SU-DHL-6 (cell line): ENCODE results near the gene NRG3.

ENCODE experiments used
- H2AFZ ChIP-seq: fragments of 200-600 bp; sonication (generic); 2 replicates; pipeline ENCODE4 v1.6.1; 2014; ENCODE audit warnings: low read depth, mild to moderate bottlenecking, moderate library complexity, mixed read lengths, antibody characterized with exemption, low read length; ENCODE audit not compliant: severe bottlenecking
- H3F3A ChIP-seq: fragments of 200-600 bp; shearing (Covaris generic); 2 replicates; pipeline ENCODE4 v1.6.0; 2016; ENCODE audit warnings: antibody characterized with exemption, mild to moderate bottlenecking; ENCODE audit not compliant: insufficient read depth
- H3K27ac ChIP-seq: fragments of 200-600 bp; sonication (generic); 2 replicates; pipeline ENCODE4 v1.5.1; 2016; ENCODE audit warnings: low read depth, mild to moderate bottlenecking, low read length, moderate library complexity, mixed read lengths
- H3K27me3 ChIP-seq: fragments of 200-600 bp; sonication (generic), shearing (Covaris generic); 2 replicates; pipeline ENCODE4 v1.6.0; 2014; ENCODE audit warnings: mild to moderate bottlenecking, low read length
- H3K36me3 ChIP-seq: fragments of 200-600 bp; sonication (generic); 2 replicates; pipeline ENCODE4 v1.6.1; 2014; ENCODE audit warnings: mild to moderate bottlenecking, low read length, mixed read lengths
- H3K4me2 ChIP-seq: fragments of 300-600, 200-600 bp; shearing (Covaris generic), sonication (generic); 2 replicates; pipeline ENCODE4 v1.6.0; 2014; ENCODE audit warnings: low read length, low read depth, mild to moderate bottlenecking; ENCODE audit not compliant: poor library complexity, severe bottlenecking
- H3K4me3 ChIP-seq: fragments of 200-600 bp; sonication (generic); 2 replicates; pipeline ENCODE4 v1.5.1; 2014; ENCODE audit warnings: antibody characterized with exemption, low read length, mild to moderate bottlenecking, mixed read lengths; ENCODE audit not compliant: insufficient read depth, poor library complexity, severe bottlenecking
- H3K79me2 ChIP-seq: fragments of 200-600 bp; sonication (generic); 2 replicates; pipeline ENCODE4 v1.6.1; 2014; ENCODE audit warnings: mild to moderate bottlenecking, low read length, moderate library complexity; ENCODE audit not compliant: insufficient read depth
- H3K9ac ChIP-seq: fragments of 200-600 bp; sonication (generic); 2 replicates; pipeline ENCODE4 v1.7.0; 2014; ENCODE audit warnings: mild to moderate bottlenecking, low read length
- H3K9me2 ChIP-seq: fragments of 200-600 bp; sonication (generic); replicated peaks from 2 replicates; pipeline ENCODE4 v1.6.1; 2014; ENCODE audit warnings: low read length; ENCODE audit not compliant: insufficient read depth
- H3K9me3 ChIP-seq: fragments of 200-600 bp; sonication (generic); 2 replicates; pipeline ENCODE4 v1.6.1; 2014; ENCODE audit warnings: low read length, mixed read lengths; ENCODE audit not compliant: insufficient read depth
- H4K20me1 ChIP-seq: fragments of 200-600 bp; sonication (generic); 2 replicates; pipeline ENCODE4 v1.6.1; 2014; ENCODE audit warnings: low read depth, mild to moderate bottlenecking, antibody characterized with exemption, low read length, moderate library complexity, mixed read lengths
- CTCF ChIP-seq: fragments of 200-600 bp; sonication (generic); IDR thresholded peaks from one replicate; pipeline ENCODE4 v1.5.1; 2017; ENCODE audit warnings: antibody characterized with exemption, mild to moderate bottlenecking, low read length, moderate library complexity; ENCODE audit not compliant: insufficient read depth, poor library complexity, severe bottlenecking
- EZH2phosphoT487 ChIP-seq: fragments of 200-600 bp; sonication (generic), shearing (Covaris generic); conservative IDR thresholded peaks from 2 replicates; pipeline ENCODE4 v1.6.1; 2018; ENCODE audit warnings: mild to moderate bottlenecking, antibody characterized with exemption, low read length, moderate library complexity, mixed read lengths

The NRG3 gene

GRCh38 chr10:81889181-81889769, 14.3 kb downstream of the NRG3 start:
- no peak overlapping the region for H3K27ac ChIP-seq
- no peaks in the 10 kb centered on the region for H3K27me3 ChIP-seq
- H3K4me3 ChIP-seq, result no peak overlapping the region
- no peaks in the 10 kb centered on the region for H3K9me3 ChIP-seq
- no peak overlapping the region for H2AFZ ChIP-seq
- H3K9me2 ChIP-seq, result no peaks in the 10 kb centered on the region
- H3K4me2 ChIP-seq, result no peak overlapping the region
- no peaks in the 10 kb centered on the region for H3F3A ChIP-seq
- no peaks in the 10 kb centered on the region for H3K36me3 ChIP-seq
- TF ChIP-seq CTCF (no peak), EZH2phosphoT487 (no peak)
- no peaks in the 10 kb centered on the region for H4K20me1 ChIP-seq
- no peak overlapping the region for H3K9ac ChIP-seq
- H3K79me2 ChIP-seq, result no peaks in the 10 kb centered on the region

- Histone ChIP-seq H3K4me3 (no peak overlapping the region), H3K27me3 (no peaks in the 10 kb centered on the region), H3K36me3 (no peaks in the 10 kb centered on the region), H3K79me2 (no peaks in the 10 kb centered on the region), H4K20me1 (no peaks in the 10 kb centered on the region), H3K27ac (no peak overlapping the region), H3K9me2 (no peaks in the 10 kb centered on the region), H3F3A (no peaks in the 10 kb centered on the region), H3K9ac (no peak overlapping the region), H3K9me3 (no peaks in the 10 kb centered on the region), H3K4me2 (no peak overlapping the region), H2AFZ (no peak overlapping the region)
- TF ChIP-seq CTCF (no peak), EZH2phosphoT487 (no peak)
Measured at GRCh38 chr10:81894616-81895015, 19.6 kb downstream of the NRG3 start.

- no peak overlapping the region for H2AFZ ChIP-seq
- no peak overlapping the region for H3K4me3 ChIP-seq
- H3K27me3 ChIP-seq, result no peaks in the 10 kb centered on the region
- no peak overlapping the region for H3K27ac ChIP-seq
- H3F3A ChIP-seq, result no peaks in the 10 kb centered on the region
- H4K20me1 ChIP-seq, result no peaks in the 10 kb centered on the region
- TF ChIP-seq EZH2phosphoT487 (no peak), CTCF (no peak)
- no peaks in the 10 kb centered on the region for H3K79me2 ChIP-seq
- no peaks in the 10 kb centered on the region for H3K36me3 ChIP-seq
- no peak overlapping the region for H3K4me2 ChIP-seq
- H3K9ac ChIP-seq, result no peak overlapping the region
- H3K9me3 ChIP-seq, result no peaks in the 10 kb centered on the region
- no peaks in the 10 kb centered on the region for H3K9me2 ChIP-seq
Measured at GRCh38 chr10:81898518-81898917, 23.5 kb downstream of the NRG3 start.
